Neuronal stem cell (in vitro differentiated cells): ENCODE results near the gene GPX2.

ENCODE experiments used
- DNase-seq: peaks from one replicate; pipeline ENCODE4 v3.0.0-alpha.2; 2013; ENCODE audit warnings: low spot score
- H2AFZ ChIP-seq: one replicate; pipeline ENCODE4 v1.6.1; 2013; ENCODE audit warnings: mild to moderate bottlenecking, low read length, inconsistent platforms
- H2AK5ac ChIP-seq: 2 replicates; pipeline ENCODE4 v1.6.1; 2013; ENCODE audit warnings: low read depth, mild to moderate bottlenecking, inconsistent platforms, low read length, moderate library complexity, mixed read lengths
- H2BK120ac ChIP-seq: 2 replicates; pipeline ENCODE4 v1.6.1; 2013; ENCODE audit warnings: low read depth, mild to moderate bottlenecking, inconsistent platforms, low read length, moderate library complexity, mixed read lengths
- H2BK12ac ChIP-seq: one replicate; pipeline ENCODE4 v1.6.1; 2013; ENCODE audit warnings: low read length, inconsistent platforms
- H2BK15ac ChIP-seq: 2 replicates; pipeline ENCODE4 v1.6.1; 2013; ENCODE audit warnings: mild to moderate bottlenecking, low read length, inconsistent platforms, mixed read lengths
- H2BK5ac ChIP-seq: one replicate; pipeline ENCODE4 v1.6.1; 2013; ENCODE audit warnings: inconsistent platforms, mild to moderate bottlenecking, low read length, moderate library complexity
- H3K14ac ChIP-seq: one replicate; pipeline ENCODE4 v1.6.1; 2013; ENCODE audit warnings: low read length, inconsistent platforms
- H3K18ac ChIP-seq: 2 replicates; pipeline ENCODE4 v1.6.1; 2013; ENCODE audit warnings: low read length, inconsistent platforms
- H3K23ac ChIP-seq: 2 replicates; pipeline ENCODE4 v1.6.1; 2013; ENCODE audit warnings: low read depth, mild to moderate bottlenecking, mixed read lengths, low read length, inconsistent platforms; ENCODE audit not compliant: poor library complexity
- H3K27ac ChIP-seq: replicated peaks from 3 replicates; pipeline ENCODE4 v1.5.1; 2013; ENCODE audit warnings: low read length, inconsistent platforms
- H3K27me3 ChIP-seq, 3 experiments: 2 replicates each; pipeline ENCODE4 v1.6.1; 2013; ENCODE audit warnings: low read length in 3 of 3, mild to moderate bottlenecking in 2 of 3, inconsistent platforms in 1 of 3, low read depth in 1 of 3, mixed read lengths in 1 of 3, moderate library complexity in 1 of 3; ENCODE audit not compliant: control insufficient read depth in 3 of 3, insufficient read depth in 3 of 3
- H3K36me3 ChIP-seq, 2 donors: replicated peaks in 1 of 2; 2 replicates each; pipeline ENCODE4 v1.6.1; 2013; ENCODE audit warnings: low read length in 2 of 2; ENCODE audit not compliant: control insufficient read depth in 2 of 2, insufficient read depth in 2 of 2
- H3K4ac ChIP-seq: 2 replicates; pipeline ENCODE4 v1.6.1; 2013; ENCODE audit warnings: inconsistent platforms, mild to moderate bottlenecking, low read length, moderate library complexity
- H3K4me1 ChIP-seq, 2 donors: 1 replicate in 1 of 2; 2 replicates in 1 of 2; pipeline ENCODE4 v1.6.1; 2013; ENCODE audit warnings: low read length in 2 of 2, low read depth in 1 of 2; ENCODE audit not compliant: control insufficient read depth in 2 of 2, insufficient read depth in 1 of 2
- H3K4me2 ChIP-seq: one replicate; pipeline ENCODE4 v1.6.1; 2013; ENCODE audit warnings: mild to moderate bottlenecking, low read length, inconsistent platforms; ENCODE audit not compliant: insufficient read depth, poor library complexity, severe bottlenecking
- H3K4me3 ChIP-seq, 2 donors: 2 replicates each; pipeline ENCODE4 v1.5.1; 2013; ENCODE audit warnings: low read length in 2 of 2, mild to moderate bottlenecking in 2 of 2, inconsistent platforms in 1 of 2, moderate library complexity in 1 of 2
- H3K79me1 ChIP-seq: one replicate; pipeline ENCODE4 v1.6.1; 2013; ENCODE audit warnings: low read depth, mild to moderate bottlenecking, inconsistent platforms, low read length, moderate library complexity
- H3K9ac ChIP-seq: one replicate; pipeline ENCODE4 v1.6.1; 2013; ENCODE audit warnings: mild to moderate bottlenecking, low read depth, low read length, inconsistent platforms; ENCODE audit not compliant: poor library complexity
- H3K9me3 ChIP-seq, 2 donors: replicated peaks in 1 of 2; 2 replicates each; pipeline versions ENCODE3 to v1.6.1; 2013; ENCODE audit warnings: low read length in 2 of 2, mild to moderate bottlenecking in 2 of 2, inconsistent platforms in 1 of 2, low read depth in 1 of 2, mixed read lengths in 1 of 2, moderate library complexity in 1 of 2; ENCODE audit not compliant: control insufficient read depth in 2 of 2, insufficient read depth in 1 of 2
- H4K8ac ChIP-seq: one replicate; pipeline ENCODE4 v1.6.1; 2013; ENCODE audit warnings: low read depth, mild to moderate bottlenecking, inconsistent platforms, low read length, moderate library complexity
- H4K91ac ChIP-seq: one replicate; pipeline ENCODE4 v1.6.1; 2013; ENCODE audit warnings: low read length, low read depth, mild to moderate bottlenecking, inconsistent platforms; ENCODE audit not compliant: poor library complexity
- WGBS, 2 donors: extraction: QIAGEN DNeasy Blood & Tissue Kit; methylation state at CpG; one replicate each; pipeline ENCODE4 v1.1.7; 2013; ENCODE audit warnings: missing lambda C conversion rate in 2 of 2, mixed read lengths in 1 of 2; ENCODE audit not compliant: insufficient read length in 2 of 2, insufficient replicate concordance in 1 of 2; ENCODE audit errors: extremely low coverage in 2 of 2; 5-methylcytosine and 5-hydroxymethylcytosine counted together

The GPX2 gene

GRCh38 chr14:64952598-64953309 lies 10.2 kb upstream of the GPX2 start:
- no peak overlapping the region for H3K4me2 ChIP-seq
- no peak for DNase-seq
- no peak overlapping the region for H3K14ac ChIP-seq
- no peak overlapping the region for H2BK120ac ChIP-seq
- H4K8ac ChIP-seq: no peak overlapping the region
- H3K27ac ChIP-seq: no peak overlapping the region
- WGBS, 2 donors: no CpG with 5 or more reads among the region's 7 CpGs
- H3K4me3 ChIP-seq: no peak overlapping the region
- no peak overlapping the region for H3K18ac ChIP-seq
- no peak overlapping the region for H3K23ac ChIP-seq
- H2BK12ac ChIP-seq: no peak overlapping the region
- no peak overlapping the region for H3K9ac ChIP-seq
- no peak overlapping the region for H3K4ac ChIP-seq
- H3K27me3 ChIP-seq: peaks cover 0 to 1% (median 0%) of the 10 kb centered on the region in 3 experiments
- H3K79me1 ChIP-seq: no peaks in the 10 kb centered on the region
- peaks cover 0 to 2% of the 10 kb centered on the region in 2 donors for H3K4me1 ChIP-seq
- no peak overlapping the region for H2BK5ac ChIP-seq
- H4K91ac ChIP-seq: no peak overlapping the region
- H2BK15ac ChIP-seq: no peak overlapping the region
- no peak overlapping the region for H2AK5ac ChIP-seq
- H3K36me3 ChIP-seq: peaks cover 0 to 57% of the 10 kb centered on the region in 2 donors
- no peak overlapping the region for H2AFZ ChIP-seq
- H3K9me3 ChIP-seq: no peaks in the 10 kb centered on the region

- H2BK12ac ChIP-seq: no peak overlapping the region
- H4K91ac ChIP-seq: no peak overlapping the region
- H4K8ac ChIP-seq: no peak overlapping the region
Measured at GRCh38 chr14:64951724-64952123, 9.2 kb upstream of the GPX2 start.

DNA sequence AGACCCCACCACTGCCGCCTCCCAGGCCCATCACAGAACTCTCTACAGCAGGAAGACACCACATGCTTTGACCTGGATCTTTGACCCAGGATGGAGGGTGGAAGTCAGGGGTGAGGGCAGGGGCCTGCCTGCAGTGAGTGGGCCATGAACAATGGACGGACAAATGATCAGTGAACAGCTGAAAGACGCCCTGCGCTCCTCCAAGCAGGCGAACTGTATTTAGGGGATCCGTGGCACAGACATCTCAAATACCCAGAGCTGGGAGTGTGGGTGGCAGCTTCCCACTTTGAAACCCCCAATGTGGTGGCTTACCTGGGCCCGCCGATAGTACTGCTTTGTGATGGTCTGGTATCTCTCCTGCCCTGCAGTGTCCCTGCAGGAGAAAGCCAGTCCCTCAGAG lies 8.7 kb upstream of the GPX2 start:
- H3K4ac ChIP-seq: no peak overlapping the region
- no peak overlapping the region for H2BK120ac ChIP-seq
- no peak overlapping the region for H3K4me2 ChIP-seq
- no peak overlapping the region for H2BK5ac ChIP-seq
- no CpG with 5 or more reads among the region's 8 CpGs for WGBS, 2 donors
- H3K27ac ChIP-seq: no peak overlapping the region
- no peak overlapping the region for H2AFZ ChIP-seq
- H2BK12ac ChIP-seq: no peak overlapping the region
- H3K36me3 ChIP-seq: peaks cover 0 to 65% of the 10 kb centered on the region in 2 donors
- peaks cover 0 to 1% (median 0%) of the 10 kb centered on the region in 3 experiments for H3K27me3 ChIP-seq
- H3K9me3 ChIP-seq: no peaks in the 10 kb centered on the region
- no peak overlapping the region for H2AK5ac ChIP-seq
- DNase-seq: no peak
- no peak overlapping the region for H4K91ac ChIP-seq
- H3K23ac ChIP-seq: peak overlapping the region; percentile 18
- H4K8ac ChIP-seq: no peak overlapping the region
- H3K79me1 ChIP-seq: no peaks in the 10 kb centered on the region
- H3K9ac ChIP-seq: no peak overlapping the region
- H3K4me3 ChIP-seq: no peak overlapping the region
- H2BK15ac ChIP-seq: no peak overlapping the region
- H3K14ac ChIP-seq: no peak overlapping the region
- H3K4me1 ChIP-seq: peaks cover 0 to 2% of the 10 kb centered on the region in 2 donors
- no peak overlapping the region for H3K18ac ChIP-seq

More at GRCh38 chr14:64951724-64952123, 9.2 kb upstream of the GPX2 start:
- Histone ChIP-seq H3K4me3 (no peak overlapping the region), H2BK5ac (no peak overlapping the region), H3K14ac (no peak overlapping the region), H3K4me1 (peaks cover 0 to 2% of the 10 kb centered on the region in 2 donors), H2BK120ac (no peak overlapping the region), H3K36me3 (peaks cover 0 to 61% of the 10 kb centered on the region in 2 donors), H3K27me3 (peaks cover 0 to 1% (median 0%) of the 10 kb centered on the region in 3 experiments), H3K23ac (no peak overlapping the region), H2BK15ac (no peak overlapping the region), H3K18ac (no peak overlapping the region), H2AK5ac (no peak overlapping the region), H3K79me1 (no peaks in the 10 kb centered on the region), H3K9ac (no peak overlapping the region), H2AFZ (no peak overlapping the region), H3K9me3 (no peaks in the 10 kb centered on the region), H3K4ac (no peak overlapping the region), H3K27ac (no peak overlapping the region), H3K4me2 (no peak overlapping the region)
- no peak for DNase-seq

DNA sequence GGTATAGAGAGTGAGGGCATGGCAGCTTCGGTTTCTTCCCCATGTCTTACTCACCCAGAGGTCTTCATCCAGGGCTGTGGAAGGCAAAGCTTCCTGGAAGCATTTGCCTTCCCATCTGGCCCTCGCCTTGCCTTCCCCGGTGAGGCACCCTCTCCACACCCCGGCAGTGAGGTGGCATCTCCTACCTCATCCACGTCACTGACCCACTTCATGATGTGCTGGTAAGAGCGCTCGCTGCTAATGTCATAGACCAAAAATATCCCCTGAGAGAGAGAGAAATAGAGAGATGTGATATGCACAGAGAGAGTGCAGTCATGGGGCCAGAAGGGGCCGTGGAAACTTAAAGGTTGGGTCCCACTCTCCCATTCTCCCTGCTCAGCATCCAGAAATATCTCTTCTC lies 8.3 kb upstream of the GPX2 start:
- DNase-seq: no peak
- no CpG with 5 or more reads among the region's 8 CpGs for WGBS, 2 donors

More for the DNA sequence above, 8.3 kb upstream of the GPX2 start:
- no peak overlapping the region for H4K8ac ChIP-seq
- no peak overlapping the region for H2AK5ac ChIP-seq
- no peak overlapping the region for H2BK12ac ChIP-seq
- H2AFZ ChIP-seq: no peak overlapping the region
- H3K23ac ChIP-seq: peak overlapping the region; percentile 18
- no peaks in the 10 kb centered on the region for H3K79me1 ChIP-seq
- H3K36me3 ChIP-seq: peaks cover 0 to 66% of the 10 kb centered on the region in 2 donors
- H3K27me3 ChIP-seq: peaks cover 0 to 1% (median 0%) of the 10 kb centered on the region in 3 experiments
- H2BK15ac ChIP-seq: no peak overlapping the region
- H2BK5ac ChIP-seq: no peak overlapping the region
- H3K18ac ChIP-seq: no peak overlapping the region
- no peak overlapping the region for H4K91ac ChIP-seq
- no peak overlapping the region for H2BK120ac ChIP-seq
- no peaks in the 10 kb centered on the region for H3K9me3 ChIP-seq
- no peak overlapping the region for H3K4me2 ChIP-seq
- H3K4ac ChIP-seq: no peak overlapping the region
- H3K27ac ChIP-seq: no peak overlapping the region
- peak overlapping the region; percentile 0 for H3K9ac ChIP-seq
- H3K4me3 ChIP-seq: no peak overlapping the region
- no peak overlapping the region for H3K14ac ChIP-seq
- H3K4me1 ChIP-seq: peaks cover 0 to 2% of the 10 kb centered on the region in 2 donors
